ENCODE measurements around the gene NSUN4.

NSUN4 gene

GRCh38 chr1:46306159-46306530, 34.5 kb upstream of the NSUN4 start:
- H3F3A ChIP-seq (ENCODE audit: low read depth): no peaks in the 10 kb centered on the region
- H3K4me3 ChIP-seq (ENCODE audit: low read length, poor library complexity, severe bottlenecking): peak overlapping the region; percentile 68
- peaks cover 57% of the 10 kb centered on the region for H4K20me1 ChIP-seq (ENCODE audit: insufficient read depth, low read length, poor library complexity, severe bottlenecking)
- peaks cover 16% of the 10 kb centered on the region; the same call in 1 of the 2 replicates for H3K36me3 ChIP-seq (ENCODE audit: insufficient read depth, low read length)
- H3K9ac ChIP-seq (ENCODE audit: low read depth, low read length, poor library complexity, severe bottlenecking): peak overlapping the region; percentile 71
- peaks cover 38% of the 10 kb centered on the region for H3K4me1 ChIP-seq (ENCODE audit: insufficient read depth, low read length, poor library complexity, severe bottlenecking)
- no peak overlapping the region for H2AFZ ChIP-seq (ENCODE audit: low read length)
- H3K9me3 ChIP-seq (ENCODE audit: insufficient read depth, low read depth, low read length): no peaks in the 10 kb centered on the region
- no peak for TF ChIP-seq CTCF (conservative IDR thresholded peaks at IDR 0.05; ENCODE audit: low read length)
- TF ChIP-seq EZH2phosphoT487 (IDR thresholded peaks at IDR 0.05; ENCODE audit: borderline replicate concordance): no peak
- no peaks in the 10 kb centered on the region for H3K9me2 ChIP-seq (replicated peaks; ENCODE audit: low read depth, low read length)
- peaks cover 89% of the 10 kb centered on the region for H3K79me2 ChIP-seq (ENCODE audit: insufficient read depth, low read length)
- H3K4me2 ChIP-seq (ENCODE audit: low read depth, low read length, poor library complexity, severe bottlenecking): peak overlapping the region; percentile 80
- peaks cover 4% of the 10 kb centered on the region for H3K27me3 ChIP-seq (ENCODE audit: insufficient read depth, low read length, poor library complexity, severe bottlenecking)

- Histone ChIP-seq H3K36me3 (ENCODE audit: insufficient read depth, low read length) (peaks cover 45% of the 10 kb centered on the region), H2AFZ (ENCODE audit: low read length) (no peak overlapping the region), H3K79me2 (ENCODE audit: insufficient read depth, low read length) (peaks cover 59% of the 10 kb centered on the region)
Observed at GRCh38 chr1:46309401-46310159, 31.0 kb upstream of the NSUN4 start.

GRCh38 chr1:46310321-46310720, 30.3 kb upstream of the NSUN4 start:
- Histone ChIP-seq H3K9ac (ENCODE audit: low read depth, low read length, poor library complexity, severe bottlenecking) (no peak overlapping the region), H3F3A (ENCODE audit: low read depth) (no peaks in the 10 kb centered on the region; the same call in 1 of the 2 replicates), H3K4me3 (ENCODE audit: low read length, poor library complexity, severe bottlenecking) (no peak overlapping the region), H3K79me2 (ENCODE audit: insufficient read depth, low read length) (peaks cover 52% of the 10 kb centered on the region), H3K4me1 (ENCODE audit: insufficient read depth, low read length, poor library complexity, severe bottlenecking) (peaks cover 27% of the 10 kb centered on the region), H2AFZ (ENCODE audit: low read length) (no peak overlapping the region), H3K36me3 (ENCODE audit: insufficient read depth, low read length) (peaks cover 50% of the 10 kb centered on the region), H3K4me2 (ENCODE audit: low read depth, low read length, poor library complexity, severe bottlenecking) (no peak overlapping the region), H4K20me1 (ENCODE audit: insufficient read depth, low read length, poor library complexity, severe bottlenecking) (peaks cover 32% of the 10 kb centered on the region), H3K27me3 (ENCODE audit: insufficient read depth, low read length, poor library complexity, severe bottlenecking) (no peaks in the 10 kb centered on the region), H3K9me3 (ENCODE audit: insufficient read depth, low read depth, low read length) (no peaks in the 10 kb centered on the region), H3K9me2 (replicated peaks; ENCODE audit: low read depth, low read length) (no peaks in the 10 kb centered on the region)
- TF ChIP-seq EZH2phosphoT487 (IDR thresholded peaks at IDR 0.05; ENCODE audit: borderline replicate concordance) (no peak), CTCF (conservative IDR thresholded peaks at IDR 0.05; ENCODE audit: low read length) (no peak)

More at GRCh38 chr1:46309401-46310159, 31.0 kb upstream of the NSUN4 start:
- H4K20me1 ChIP-seq (ENCODE audit: insufficient read depth, low read length, poor library complexity, severe bottlenecking): peaks cover 39% of the 10 kb centered on the region
- H3K4me1 ChIP-seq (ENCODE audit: insufficient read depth, low read length, poor library complexity, severe bottlenecking): peaks cover 33% of the 10 kb centered on the region
- no peaks in the 10 kb centered on the region; the same call in 1 of the 2 replicates for H3F3A ChIP-seq (ENCODE audit: low read depth)
- no peak overlapping the region for H3K4me3 ChIP-seq (ENCODE audit: low read length, poor library complexity, severe bottlenecking)
- TF ChIP-seq EZH2phosphoT487 (IDR thresholded peaks at IDR 0.05; ENCODE audit: borderline replicate concordance) (no peak), CTCF (conservative IDR thresholded peaks at IDR 0.05; ENCODE audit: low read length) (no peak)
- H3K9ac ChIP-seq (ENCODE audit: low read depth, low read length, poor library complexity, severe bottlenecking): no peak overlapping the region
- H3K27me3 ChIP-seq (ENCODE audit: insufficient read depth, low read length, poor library complexity, severe bottlenecking): no peaks in the 10 kb centered on the region
- peak overlapping the region; percentile 80 for H3K4me2 ChIP-seq (ENCODE audit: low read depth, low read length, poor library complexity, severe bottlenecking)
- H3K9me3 ChIP-seq (ENCODE audit: insufficient read depth, low read depth, low read length): no peaks in the 10 kb centered on the region
- no peaks in the 10 kb centered on the region for H3K9me2 ChIP-seq (replicated peaks; ENCODE audit: low read depth, low read length)

All from Loucy (cell line).